ENCODE measurements around the gene REC8. TPM values are rescaled to one million over a fixed set of nuclear protein-coding genes. Genes with fewer than 3 reads are reported as not detected.
A peak's percentile ranks its signal among the peaks of the same experiment; 100 is the strongest.

The REC8 gene
- total and polyA plus RNA-seq, 2 of the 13 experiments (the other 11 are each of a cell fraction or from before 2014, with no cell fraction given), result 3.4 to 14.7 TPM

- TF ChIP-seq HOMEZ (CRISPR knock-in tag; IDR thresholded peaks at IDR 0.05; ENCODE audit: low read depth), result no peak
- no peak for TF ChIP-seq CEBPB (IDR thresholded peaks at IDR 0.05; ENCODE audit: borderline replicate concordance, low read depth, low read length)
- no peak for TF ChIP-seq SKI (IDR thresholded peaks at IDR 0.05; ENCODE audit: partially characterized antibody)
- TF ChIP-seq CREB3 (CRISPR knock-in tag; IDR thresholded peaks at IDR 0.05), result no peak
- peak; percentile 5; the same call in 1 of the 2 replicates for TF ChIP-seq FOXP4 (CRISPR knock-in tag; IDR thresholded peaks at IDR 0.05)
- no peak; the same call in 1 of the 2 replicates for TF ChIP-seq ZHX2 (IDR thresholded peaks at IDR 0.05; ENCODE audit: low read depth)
- no peak for TF ChIP-seq ZHX2 (CRISPR knock-in tag; IDR thresholded peaks at IDR 0.05; ENCODE audit: borderline replicate concordance)
- no peak for TF ChIP-seq GMEB2 (CRISPR knock-in tag; IDR thresholded peaks at IDR 0.05; ENCODE audit: low read depth)
- TF ChIP-seq ATF7 (IDR thresholded peaks at IDR 0.05), result no peak
- no peak for TF ChIP-seq ATF7 (CRISPR knock-in tag; IDR thresholded peaks at IDR 0.05)
- peak; percentile 58; the same call in 1 of the 2 replicates for TF ChIP-seq ZNF557 (CRISPR knock-in tag; IDR thresholded peaks at IDR 0.05)
- TF ChIP-seq KDM3A (CRISPR knock-in tag; IDR thresholded peaks at IDR 0.05; ENCODE audit: low read depth), result 0 out of 2 replicates have a peak, but pooled peaks have one; percentile 45
- peak; percentile 2; the same call in 1 of the 2 replicates for TF ChIP-seq ZNF205 (CRISPR knock-in tag; IDR thresholded peaks at IDR 0.05)
- no peak for TF ChIP-seq CENPBD1 (CRISPR knock-in tag; IDR thresholded peaks at IDR 0.05; ENCODE audit: borderline replicate concordance, low read depth)
- 0 out of 2 replicates have a peak, but pooled peaks have one; percentile 19 for TF ChIP-seq SALL2 (CRISPR knock-in tag; IDR thresholded peaks at IDR 0.05)
- no peak for TF ChIP-seq ZNF546 (CRISPR knock-in tag; conservative IDR thresholded peaks at IDR 0.05)
- 0 out of 2 replicates have a peak, but pooled peaks have one; percentile 33 for TF ChIP-seq PAF1 (CRISPR knock-in tag; IDR thresholded peaks at IDR 0.05)
Measured at GRCh38 chr14:24145690-24146452, 26.0 kb upstream of the REC8 start (continued).

Data from HepG2 (cell line).